Hepatic stellate cell (primary cell): Measurements from ENCODE around the gene KDM8.
"Not testable (repeated sequence)": the region's sequence is repeated elsewhere in the genome, so short reads cannot be mapped to it uniquely, and the experiment has no call there.

Experiments
- DNase-seq: peaks from one replicate; pipeline ENCODE4 v3.0.0; 2011; ENCODE audit warnings: low spot score

The KDM8 gene

DNA sequence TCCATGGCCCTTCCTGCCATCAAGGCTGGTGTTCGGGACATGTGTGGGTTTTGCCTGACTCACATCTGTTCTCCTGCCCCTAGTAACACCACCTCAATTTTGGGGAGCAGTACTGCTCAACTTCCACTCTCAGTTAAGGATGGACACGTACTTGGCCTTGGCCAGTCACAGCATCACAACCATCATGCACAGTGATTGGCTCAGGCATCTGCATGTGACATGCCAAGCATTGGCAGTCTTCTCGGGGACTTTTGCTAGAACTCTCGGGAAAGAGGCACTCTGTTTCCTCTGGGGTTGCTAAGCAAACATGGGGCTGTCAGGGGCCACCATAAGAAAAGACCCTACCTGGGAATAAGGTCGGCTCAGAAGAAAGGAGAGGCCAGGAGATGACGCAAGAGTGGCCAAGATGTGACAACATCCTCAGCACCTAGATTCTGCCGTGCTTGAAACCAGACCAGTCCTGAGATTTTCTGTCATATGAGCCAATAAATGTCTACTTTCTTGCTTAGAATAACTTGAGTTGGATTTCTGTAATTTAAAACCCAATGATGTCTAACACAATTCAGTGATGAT lies 11.9 kb upstream of the KDM8 start:
- no peak for DNase-seq

DNA sequence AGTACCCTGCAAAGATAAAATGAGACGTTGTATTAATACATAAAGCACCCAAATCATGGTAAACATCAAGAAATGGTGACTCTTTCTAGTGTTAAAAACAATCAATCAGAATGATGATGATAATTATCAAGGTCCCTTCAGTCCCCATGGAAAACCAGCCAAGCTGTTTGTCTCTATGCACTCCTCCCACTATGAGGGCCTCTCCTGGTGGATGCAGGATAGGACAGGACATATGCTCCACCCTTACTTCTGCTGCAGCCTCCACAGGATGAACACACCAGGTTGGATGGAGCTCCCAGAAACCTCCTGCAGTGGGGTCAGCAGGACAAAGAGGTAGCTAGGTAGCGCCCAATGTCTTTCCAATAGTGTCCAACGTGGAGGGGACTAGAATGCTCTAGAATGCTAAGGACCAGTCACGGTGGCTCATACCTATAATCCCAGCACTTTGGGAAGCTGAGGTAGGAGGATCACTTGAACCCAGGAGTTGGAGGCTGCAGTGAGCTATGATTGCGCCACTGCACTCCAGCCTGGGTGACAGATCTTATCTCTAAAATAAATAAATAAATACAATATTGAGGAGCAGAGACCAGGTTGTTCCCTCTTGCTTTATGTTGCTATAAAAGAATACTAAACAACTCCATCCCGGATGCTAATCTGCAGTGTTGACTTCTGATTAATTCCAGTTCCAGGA lies 9.9 kb upstream of the KDM8 start:
- no peak for DNase-seq

DNA sequence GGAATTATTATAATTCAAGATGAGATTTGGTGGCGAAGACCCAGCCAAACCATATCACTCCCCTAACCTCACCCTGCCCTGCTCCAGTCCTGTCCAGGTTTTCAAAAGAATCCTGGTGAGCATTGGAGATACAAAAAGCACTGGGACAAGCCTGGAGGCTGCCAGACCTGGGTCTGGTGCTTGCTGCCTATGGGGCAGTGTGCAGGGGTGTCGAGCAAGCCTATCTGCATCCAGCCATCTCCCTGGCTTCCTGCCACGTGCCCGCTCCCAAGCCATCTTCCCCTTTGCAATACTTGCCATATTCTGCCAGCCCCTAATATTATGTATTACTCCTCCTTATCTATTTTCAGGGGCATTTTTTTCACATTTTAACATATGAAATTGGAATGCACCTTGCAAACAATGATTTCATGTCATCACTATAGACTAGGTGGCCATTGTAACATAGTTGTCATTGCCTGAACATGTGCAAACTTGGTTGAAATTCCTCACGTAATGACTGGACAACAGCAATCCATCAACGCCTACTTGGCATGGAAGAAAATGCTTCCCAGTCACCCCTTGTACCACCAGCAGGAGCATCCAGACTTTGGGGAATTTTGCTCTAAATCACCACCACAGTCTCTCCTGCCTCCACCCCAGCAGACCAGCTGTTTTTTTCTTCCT lies 8.1 kb upstream of the KDM8 start:
- no peak for DNase-seq

DNA sequence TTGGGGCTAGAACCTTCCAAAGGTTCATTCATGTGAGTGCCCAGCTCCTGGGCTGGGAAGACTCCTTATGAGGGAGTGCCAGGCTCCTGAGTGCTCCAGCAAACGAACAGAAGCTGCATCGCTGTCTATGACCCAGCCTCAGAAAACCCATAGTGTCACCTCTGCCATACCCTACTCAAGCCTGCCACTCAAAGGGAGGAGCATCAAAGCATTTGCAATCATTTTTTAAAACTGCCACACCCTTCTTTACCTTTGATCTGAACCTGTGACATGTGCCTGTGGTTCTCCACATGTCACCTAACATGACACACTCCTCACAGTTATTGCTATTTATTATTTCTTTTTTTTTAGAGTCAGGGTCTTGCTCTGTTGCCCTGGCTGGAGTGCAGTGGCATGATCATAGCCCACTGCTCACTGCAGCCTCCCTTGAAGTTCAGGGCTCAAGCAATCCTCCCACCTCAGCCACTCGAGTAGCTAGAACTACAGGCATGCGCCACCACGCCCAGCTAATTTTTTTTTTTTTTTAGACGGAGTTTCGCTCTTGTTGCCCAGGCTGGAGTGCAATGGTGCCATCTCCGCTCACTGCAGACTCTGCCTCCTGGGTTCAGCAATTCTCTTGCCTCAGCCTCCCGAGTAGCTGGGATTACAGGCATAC lies 7.3 kb upstream of the KDM8 start:
- DNase-seq, result no peak

DNA sequence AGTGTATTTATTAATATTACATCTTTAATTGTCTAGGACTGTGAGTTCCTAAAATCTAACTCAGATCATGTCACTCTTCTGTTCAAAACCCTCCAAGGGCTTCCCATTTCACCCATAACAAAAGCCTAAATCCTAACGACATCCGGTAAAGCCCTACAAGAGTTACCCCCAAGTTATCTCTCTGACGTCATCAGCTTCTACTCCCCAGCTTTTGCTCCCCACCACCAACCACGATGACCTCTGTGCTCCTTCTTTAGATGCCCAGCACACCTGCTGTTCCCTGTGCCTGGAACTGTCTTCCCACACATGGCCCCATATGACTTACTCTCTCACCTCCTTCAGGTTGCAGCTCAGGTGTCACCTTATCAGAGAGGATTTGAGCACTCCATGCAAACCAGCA lies 6.3 kb upstream of the KDM8 start:
- DNase-seq, result no peak

DNA sequence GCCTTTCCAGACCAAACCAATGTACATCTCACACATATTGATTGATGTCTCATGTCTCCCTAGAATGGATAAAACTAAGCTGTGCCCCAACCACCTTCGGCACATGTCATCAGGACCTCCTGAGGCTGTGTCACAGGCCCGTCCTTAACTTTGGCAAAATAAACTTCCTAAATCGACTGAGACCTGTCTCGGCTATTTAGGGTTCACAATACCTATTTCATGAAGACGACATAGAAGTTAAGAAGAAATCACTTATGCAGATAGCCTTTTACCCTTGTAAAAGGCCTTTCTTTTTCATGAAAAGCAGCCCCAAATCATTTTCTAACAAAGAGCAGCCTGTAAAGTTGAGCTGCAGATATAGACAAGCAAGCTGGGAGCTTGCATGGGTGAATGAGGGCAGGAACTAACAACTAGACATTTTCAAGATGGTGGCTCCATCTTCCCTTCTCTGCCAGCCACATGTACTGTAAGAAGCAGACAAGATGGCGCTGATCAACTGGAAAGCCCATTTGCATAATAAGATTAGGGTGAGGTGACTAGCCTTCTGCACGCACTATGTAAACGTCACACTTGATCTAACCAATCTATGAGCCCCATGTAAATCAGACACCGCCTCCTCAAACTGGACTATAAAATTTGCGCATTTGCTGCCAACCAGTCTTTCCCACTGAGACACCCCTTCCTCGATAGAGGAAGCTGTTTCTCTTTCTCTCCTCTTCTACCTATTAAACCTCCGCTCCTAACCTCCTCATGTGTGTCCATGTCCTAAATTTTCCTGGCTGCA lies 4.7 kb upstream of the KDM8 start:
- no peak for DNase-seq

DNA sequence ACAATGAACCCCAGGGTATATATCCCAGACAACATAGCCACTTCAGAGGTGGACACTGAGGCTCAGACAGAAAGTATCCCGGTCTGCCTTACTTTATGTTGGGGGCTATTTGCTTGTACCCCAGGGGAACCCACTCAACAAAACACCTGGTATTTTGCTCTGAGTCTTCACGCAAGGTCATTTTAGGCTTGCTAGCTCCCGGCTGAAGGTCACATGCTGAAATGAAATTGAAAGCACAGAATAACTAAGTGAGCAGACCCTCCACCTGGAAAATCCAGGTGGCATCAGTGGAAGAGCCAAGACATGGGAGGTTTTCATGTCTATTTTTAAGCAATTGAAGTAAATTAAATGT lies 4.1 kb upstream of the KDM8 start:
- DNase-seq, result no peak

DNA sequence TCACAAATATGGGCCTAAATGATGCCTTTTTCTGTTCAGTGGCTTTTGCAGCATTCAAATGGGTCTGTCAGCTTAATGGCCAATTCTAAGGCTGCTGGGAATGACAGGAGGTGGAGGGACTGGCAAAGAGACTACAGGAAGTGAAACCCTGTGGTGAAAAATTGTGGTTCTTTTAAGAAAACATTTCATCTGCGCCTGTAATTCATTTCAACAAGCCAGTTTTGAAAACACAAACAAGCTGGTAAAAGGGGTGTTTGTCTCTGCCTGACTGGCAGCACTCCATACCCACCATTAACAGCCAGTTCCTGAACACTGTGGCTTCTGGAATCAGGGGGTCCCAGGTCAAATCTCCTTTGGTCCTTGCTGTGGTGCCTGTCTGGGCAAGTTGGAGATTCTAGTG lies 3.6 kb upstream of the KDM8 start:
- DNase-seq, result peak; percentile 42

DNA sequence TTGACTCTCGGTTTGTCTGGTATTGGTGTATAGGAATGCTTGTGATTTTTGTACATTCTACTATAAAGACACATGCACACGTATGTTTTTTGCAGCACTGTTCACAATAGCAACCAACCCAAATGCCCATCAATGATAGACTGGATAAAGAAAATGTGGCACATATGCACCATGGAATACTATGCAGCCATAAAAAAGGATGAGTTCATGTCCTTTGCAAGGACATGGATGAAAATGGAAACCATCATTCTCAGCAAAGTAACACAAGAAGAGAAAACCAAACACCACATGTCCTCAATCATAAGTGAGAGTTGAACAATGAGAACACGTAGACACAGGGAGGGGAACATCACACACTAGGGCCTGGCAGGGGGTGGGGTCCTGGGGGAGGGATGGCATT lies 2.4 kb upstream of the KDM8 start:
- DNase-seq, result not testable (repeated sequence)

DNA sequence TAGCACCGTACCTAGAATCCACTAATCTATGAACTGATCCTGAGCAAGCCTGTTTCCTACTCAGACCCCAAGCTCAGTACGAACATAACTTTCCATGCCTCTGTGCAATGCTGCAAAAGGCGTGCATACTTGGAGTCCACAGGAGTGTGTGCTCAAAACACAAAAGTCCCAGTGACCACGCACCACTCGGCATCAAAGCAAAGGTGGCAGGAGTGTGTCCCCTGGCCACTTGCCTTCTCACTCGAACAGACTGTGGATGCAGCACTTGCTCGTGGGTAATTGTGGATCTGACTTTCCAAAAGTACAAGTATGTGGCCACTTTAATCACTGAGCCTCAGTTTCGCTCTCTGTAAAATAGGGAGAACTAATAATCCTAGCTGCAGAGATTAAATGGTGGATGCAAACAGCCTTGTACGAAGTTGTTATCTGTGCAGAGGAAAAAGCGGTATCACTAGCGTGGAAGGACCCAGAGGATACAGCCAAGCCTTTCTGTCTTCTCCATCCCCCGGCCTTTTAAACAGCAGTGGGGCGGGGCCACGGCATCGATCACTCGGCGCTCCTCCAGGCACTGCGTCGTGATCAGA lies 311 bp upstream of the KDM8 start:
- DNase-seq, result peak; percentile 86

DNA sequence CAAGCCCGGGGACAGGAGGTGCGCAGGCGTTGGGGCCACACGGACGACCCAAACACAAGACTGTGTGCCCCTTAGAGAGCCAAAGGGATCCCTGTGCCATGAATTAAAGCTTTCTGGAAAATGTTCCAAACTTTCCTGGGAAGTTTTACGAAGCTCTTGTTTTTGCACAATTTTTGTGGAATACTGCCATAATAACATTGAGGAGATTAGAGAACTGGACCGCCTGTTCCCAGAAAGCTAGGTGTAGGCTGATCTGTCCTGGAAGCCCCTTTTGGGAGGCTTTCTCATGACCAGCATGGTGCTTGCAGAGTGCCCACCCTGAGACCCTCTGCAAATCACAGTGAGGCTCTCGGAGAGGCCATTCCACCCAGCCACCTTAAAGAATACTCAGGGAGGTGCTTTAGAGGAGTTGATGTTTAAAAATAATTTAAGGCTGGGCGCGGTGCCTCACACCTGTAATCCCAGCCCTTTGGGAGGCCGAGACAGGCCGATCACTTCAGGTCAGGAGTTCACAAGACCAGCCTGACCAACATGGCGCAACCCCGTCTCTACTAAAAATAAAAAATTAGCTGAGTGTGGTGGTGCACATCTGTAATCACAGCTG lies 1.1 kb downstream of the KDM8 start:
- no peak for DNase-seq

DNA sequence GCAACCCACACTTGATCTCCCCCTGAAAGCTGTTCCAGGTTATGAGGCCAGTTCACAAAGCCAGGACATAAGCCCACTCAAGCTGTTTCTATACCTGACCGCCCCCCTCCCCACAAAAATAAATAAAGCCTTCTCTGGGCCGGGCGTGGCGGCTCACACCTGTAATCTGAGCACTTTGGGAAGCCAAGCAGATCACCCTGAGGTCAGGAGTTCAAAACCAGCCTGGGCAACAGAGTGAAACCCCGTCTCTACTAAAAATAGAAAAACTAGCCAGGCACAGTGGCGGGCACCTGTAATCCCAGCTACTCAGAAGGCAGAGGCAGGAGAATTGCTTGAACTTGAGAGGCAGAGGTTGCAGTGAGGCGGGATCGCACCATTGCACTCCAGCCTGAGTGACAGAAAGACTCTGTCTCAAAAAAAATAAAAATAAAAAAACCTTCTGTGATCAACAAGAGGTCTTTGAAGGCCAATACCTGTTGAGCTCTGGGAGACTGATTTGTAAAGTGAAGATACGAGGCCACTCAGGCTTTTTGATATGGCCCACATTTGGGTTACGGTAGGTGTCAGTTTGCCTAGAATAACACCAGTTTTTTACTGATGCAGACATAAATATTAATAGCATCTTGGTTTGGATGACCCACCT lies 2.2 kb downstream of the KDM8 start:
- DNase-seq, result no peak

DNA sequence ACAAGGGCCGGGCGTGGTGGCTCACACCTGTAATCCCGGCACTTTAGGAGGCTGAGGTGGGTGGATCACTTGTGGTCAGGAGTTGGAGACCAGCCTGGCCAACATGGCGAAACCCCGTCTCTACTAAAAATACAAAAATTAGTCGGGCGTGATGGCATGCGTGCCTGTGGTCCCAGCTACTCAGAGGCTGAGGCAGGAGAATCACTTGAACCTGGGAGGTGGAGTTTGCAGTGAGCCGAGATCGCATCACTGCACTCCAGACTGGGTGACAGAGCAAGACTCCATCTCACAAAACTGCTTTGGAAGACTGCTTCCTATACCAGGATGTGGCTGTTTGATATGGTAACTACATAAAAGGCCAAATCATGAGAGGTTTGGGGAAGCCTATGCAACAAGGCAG lies 3.8 kb downstream of the KDM8 start:
- not testable (repeated sequence) for DNase-seq

DNA sequence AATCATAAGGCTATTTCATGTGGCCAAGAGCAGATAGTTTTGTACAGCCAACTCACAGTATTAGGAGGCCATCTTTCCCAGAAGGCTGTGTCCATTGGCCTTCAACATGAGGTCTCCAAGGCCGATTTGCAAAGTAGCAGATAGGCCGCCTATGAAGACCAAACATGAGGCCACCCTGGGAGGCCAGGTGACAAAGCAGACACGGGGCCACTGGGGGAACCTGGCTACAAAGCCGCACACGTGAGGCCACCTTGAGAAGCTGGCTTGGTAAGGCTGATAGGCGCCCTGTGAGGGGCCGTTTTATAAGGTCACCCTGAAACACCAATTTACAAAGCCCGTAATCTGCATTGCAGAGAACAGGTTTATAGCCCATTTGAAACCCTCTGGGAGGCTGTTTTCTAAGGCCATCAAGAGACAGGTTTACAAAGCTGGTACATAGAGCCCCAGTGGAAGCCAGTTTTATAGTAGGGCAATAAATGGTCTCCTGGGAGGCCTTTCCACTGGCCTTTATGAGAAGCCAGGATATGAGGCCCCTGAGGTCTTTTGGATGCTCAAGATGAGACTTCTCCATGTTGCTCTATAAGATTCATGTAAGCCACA lies 4.9 kb downstream of the KDM8 start:
- no peak for DNase-seq

DNA sequence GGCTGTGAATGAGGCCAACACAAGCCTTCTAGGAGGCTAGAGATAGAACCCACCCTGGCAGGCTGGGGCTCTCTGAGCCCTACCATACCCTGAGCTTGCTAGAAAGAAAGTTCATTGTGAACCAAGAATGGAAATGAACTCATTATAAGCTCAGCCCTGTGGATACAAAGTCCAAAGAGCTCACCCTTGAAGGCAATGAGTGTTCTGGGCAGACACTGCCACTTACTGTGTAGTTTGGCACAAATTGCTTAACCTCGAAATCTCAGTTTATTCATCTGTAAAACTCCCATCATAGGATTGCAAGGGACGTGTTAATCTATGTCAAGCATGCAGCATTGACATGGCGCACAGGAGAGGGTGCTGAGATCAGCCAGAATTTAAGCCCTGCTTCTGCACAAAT lies 5.5 kb downstream of the KDM8 start:
- no peak for DNase-seq

DNA sequence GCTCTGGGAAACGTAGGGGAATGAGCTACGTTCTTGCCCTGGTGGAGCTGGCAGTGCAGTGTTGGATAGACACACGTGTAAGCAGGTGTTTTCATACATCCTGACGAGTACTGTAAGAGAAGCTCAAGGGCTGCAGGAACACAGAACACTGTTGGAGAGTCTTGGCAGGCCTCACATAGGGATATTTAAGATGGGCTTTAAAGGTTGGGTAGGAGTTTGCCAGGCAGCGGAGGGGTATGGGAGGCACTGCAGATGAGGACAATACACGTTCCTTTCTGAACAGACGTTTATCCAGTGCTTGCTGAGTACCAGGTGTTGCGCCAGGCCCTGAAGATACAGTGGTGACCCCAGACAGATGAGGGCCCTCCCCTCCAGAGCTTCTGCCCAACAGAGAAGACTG lies 6.3 kb downstream of the KDM8 start:
- no peak for DNase-seq

DNA sequence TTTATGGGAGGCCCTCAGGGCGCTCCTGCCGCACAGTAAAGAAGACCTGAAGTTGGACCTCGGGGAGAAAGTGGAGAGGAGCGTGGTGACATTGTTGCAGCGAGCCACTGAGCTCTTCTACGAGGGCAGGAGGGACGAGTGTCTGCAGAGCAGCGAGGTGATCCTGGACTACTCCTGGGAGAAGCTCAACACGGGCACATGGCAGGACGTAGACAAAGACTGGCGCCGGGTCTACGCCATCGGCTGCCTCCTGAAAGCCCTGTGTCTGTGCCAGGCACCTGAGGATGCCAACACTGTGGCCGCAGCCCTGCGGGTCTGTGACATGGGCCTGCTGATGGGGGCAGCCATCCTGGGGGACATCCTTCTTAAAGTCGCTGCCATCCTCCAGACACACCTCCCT lies 6.8 kb downstream of the KDM8 start:
- DNase-seq, result no peak

DNA sequence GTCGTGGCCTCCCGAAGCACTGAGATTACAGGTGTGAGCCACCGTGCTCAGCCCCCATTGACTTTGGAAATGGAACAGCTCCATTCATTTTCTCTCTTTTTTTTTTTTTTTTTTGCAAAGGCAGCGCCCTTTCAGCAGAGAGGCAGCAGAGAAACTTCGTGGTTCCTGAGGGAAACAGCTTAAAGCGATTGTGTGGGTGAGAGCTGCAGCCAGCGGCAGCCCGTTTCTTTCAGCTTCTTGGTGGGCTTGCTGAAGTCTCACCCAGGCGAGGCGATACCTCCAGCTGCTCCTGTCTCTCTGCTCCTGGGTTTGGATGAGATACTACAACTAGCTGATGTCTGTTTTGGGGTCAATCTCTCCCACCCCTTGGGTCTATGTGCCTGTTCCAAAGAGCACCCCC lies 7.7 kb downstream of the KDM8 start:
- no peak for DNase-seq

DNA sequence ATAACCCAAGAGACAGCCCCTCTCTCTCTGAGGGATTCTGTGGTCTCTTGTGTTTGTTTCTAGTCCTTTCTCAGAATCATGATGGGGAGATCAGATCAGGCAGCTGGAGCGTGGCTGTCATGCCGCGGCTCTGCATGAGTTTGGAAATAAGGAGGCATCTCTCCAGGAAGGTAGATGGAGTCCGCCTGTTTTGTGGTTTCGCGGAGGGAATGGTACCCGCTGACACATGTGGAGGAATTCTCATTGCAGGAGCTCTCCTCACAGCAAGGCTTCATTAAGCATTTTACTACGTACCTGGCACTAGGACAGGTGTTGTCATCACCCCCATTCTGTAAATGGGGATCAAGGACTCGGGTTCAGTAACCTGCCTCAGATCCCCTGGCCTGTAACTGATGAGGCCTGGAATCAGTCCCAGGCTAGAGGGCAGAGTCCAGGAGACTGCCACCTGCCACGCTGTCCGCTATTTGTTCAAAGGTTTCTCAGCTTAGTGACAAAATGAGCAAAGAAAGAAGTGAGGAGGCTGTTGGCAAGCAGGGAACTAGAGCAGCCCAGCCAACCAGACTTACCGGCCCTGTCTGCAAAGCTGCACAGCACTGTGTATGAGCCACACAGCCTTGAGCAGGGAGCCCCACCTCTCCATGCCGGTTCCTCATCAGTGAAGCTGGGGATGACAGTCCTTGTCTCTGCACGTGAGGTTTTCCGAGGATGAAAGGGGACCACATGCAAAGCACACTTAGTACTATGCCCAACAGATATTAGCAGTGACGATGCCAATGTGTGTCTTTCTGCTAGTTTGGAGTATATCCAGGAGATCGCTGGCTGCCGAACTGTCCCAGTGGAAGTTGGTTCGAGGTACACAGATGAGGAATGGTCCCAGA lies 11.0 kb downstream of the KDM8 start:
- no peak for DNase-seq

DNA sequence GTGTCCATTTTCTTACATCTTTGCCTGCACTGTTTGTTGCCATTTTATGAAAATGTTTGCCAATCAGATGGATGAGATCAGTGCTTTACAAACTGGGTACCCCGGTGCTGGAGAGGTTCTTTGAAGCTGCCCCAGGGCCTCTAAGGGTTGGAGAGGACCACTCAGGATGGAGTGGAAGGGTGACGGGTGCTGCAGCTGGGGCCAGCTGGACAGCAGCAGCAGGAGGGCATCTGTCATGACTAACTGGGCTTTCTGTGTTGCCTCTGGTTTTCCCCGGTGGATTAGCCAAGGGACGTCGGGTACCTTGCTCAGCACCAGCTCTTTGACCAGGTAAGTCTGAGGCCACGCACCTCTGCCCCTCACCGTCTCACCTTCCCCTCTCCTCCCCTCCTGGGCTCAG lies 12.3 kb downstream of the KDM8 start:
- no peak for DNase-seq
